ENCODE data around the gene ZFYVE28.

The ZFYVE28 gene

DNA sequence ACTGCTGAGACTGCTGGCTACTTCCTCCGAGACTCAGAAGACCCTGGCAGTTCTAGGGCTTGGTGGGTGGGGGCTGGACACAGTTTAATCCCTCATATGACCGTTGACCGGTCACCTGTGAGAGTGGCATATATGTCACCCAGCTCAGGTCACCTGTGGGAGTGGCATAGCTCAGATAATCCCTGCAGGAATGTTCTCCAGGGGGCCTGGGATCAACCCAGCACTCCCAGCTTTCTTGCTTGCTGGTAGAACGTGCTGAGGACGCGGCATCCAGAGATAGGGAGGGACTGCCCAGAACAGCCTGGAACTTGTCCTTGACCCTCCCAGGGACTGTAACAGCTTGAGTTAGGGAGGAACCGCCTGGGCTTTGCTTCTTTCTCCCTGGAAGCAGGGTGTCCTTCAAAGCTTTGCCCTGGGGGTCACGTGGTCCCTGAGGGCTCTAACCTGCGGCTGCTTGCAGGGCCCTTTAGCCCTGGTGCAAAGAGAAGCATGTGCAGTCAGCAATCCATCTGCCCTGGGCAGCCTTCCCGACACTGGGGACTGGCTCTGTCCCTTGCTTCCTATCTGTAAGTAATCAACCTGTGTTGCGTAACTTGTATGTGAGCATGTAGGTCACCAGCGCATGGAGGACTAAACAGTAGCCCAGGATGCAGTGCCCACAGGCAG is 55.3 kb downstream of the ZFYVE28 start:
- 97% methylated on average over 12 of the region's 12 CpGs for WGBS (ENCODE audit: insufficient coverage)
- Histone ChIP-seq H3K4me1 (ENCODE audit: control extremely low read depth in 1 of 4, control insufficient read depth in 4 of 4, insufficient read depth in 4 of 4, low read length in 3 of 4) (peaks cover 0 to 11% (median 7%) of the 10 kb centered on the region in 4 experiments), H3K27ac (ENCODE audit: insufficient read depth in 1 of 2, low read depth in 1 of 2, low read length in 2 of 2, poor library complexity in 1 of 2, severe bottlenecking in 2 of 2) (no peak overlapping the region), H3K27me3 (replicated peaks in 2 of 5; ENCODE audit: control insufficient read depth in 4 of 5, insufficient read depth in 5 of 5, low read length in 4 of 5) (peaks cover 0 to 8% (median 0%) of the 10 kb centered on the region in 5 experiments), H3K36me3 (ENCODE audit: control insufficient read depth in 4 of 4, insufficient read depth in 4 of 4, low read length in 3 of 4) (no peaks in the 10 kb centered on the region), H3K9me3 (ENCODE audit: control extremely low read depth in 1 of 5, control insufficient read depth in 4 of 5, insufficient read depth in 2 of 5, low read depth in 1 of 5, low read length in 4 of 5) (peaks cover 0 to under 1% (median 0%) of the 10 kb centered on the region in 5 experiments), H3K4me3 (ENCODE audit: control insufficient read depth in 1 of 7, extremely low read depth in 1 of 7, insufficient read depth in 4 of 7, low read depth in 2 of 7, low read length in 6 of 7) (no peak overlapping the region)
- CTCF ChIA-PET = interaction anchor here (1.6 kb wide), 1 partner anchor 9 kb away, joined by 3 read pairs; no protein-coding TSS in a partner anchor
- DNase-seq = no peak
- POLR2A ChIA-PET = no interaction called here

DNA sequence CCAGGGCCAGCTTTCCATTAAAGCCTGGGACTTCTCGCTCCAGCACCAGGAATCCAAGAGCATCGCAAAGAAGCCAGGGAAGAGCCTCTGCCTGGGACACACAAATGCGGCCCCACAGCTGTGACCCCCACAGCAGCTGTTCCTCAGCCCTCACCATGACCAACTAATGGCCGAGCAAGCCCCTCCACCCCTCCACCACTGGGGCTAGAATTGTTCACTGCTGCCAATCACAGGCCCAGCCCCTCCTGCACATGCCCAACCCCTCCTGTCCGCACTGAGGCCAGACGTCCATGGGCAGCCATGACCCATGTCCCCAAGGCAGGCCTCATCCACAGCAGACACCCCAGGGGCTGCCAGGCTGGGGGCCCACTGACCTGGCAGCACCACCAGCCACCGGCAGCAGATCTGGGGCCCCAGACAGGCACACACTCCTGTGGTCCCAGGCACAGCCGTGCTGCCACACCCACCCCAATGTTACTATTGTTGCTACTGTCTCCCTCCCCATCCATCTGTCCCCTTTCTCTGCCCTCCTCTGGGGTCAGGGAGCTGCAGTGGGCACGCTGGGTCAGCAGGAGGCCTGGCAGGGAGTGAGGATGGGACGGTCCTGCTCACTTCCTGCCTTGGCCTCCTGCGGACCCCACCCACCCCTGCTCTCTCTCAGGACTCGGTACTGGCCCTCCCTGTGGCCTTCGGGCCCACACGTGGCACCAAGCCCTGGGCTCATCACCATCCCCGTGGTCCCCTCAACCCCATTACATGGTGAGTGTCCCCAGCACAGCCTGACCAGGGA is 56.0 kb downstream of the ZFYVE28 start:
- Histone ChIP-seq H3K27ac (ENCODE audit: insufficient read depth in 1 of 2, low read depth in 1 of 2, low read length in 2 of 2, poor library complexity in 1 of 2, severe bottlenecking in 2 of 2) (no peak overlapping the region), H3K9me3 (ENCODE audit: control extremely low read depth in 1 of 5, control insufficient read depth in 4 of 5, insufficient read depth in 2 of 5, low read depth in 1 of 5, low read length in 4 of 5) (no peaks in the 10 kb centered on the region), H3K4me1 (ENCODE audit: control extremely low read depth in 1 of 4, control insufficient read depth in 4 of 4, insufficient read depth in 4 of 4, low read length in 3 of 4) (peaks cover 0 to 11% (median 7%) of the 10 kb centered on the region in 4 experiments), H3K27me3 (replicated peaks in 2 of 5; ENCODE audit: control insufficient read depth in 4 of 5, insufficient read depth in 5 of 5, low read length in 4 of 5) (peaks cover 0 to 7% (median 0%) of the 10 kb centered on the region in 5 experiments), H3K36me3 (ENCODE audit: control insufficient read depth in 4 of 4, insufficient read depth in 4 of 4, low read length in 3 of 4) (no peaks in the 10 kb centered on the region), H3K4me3 (ENCODE audit: control insufficient read depth in 1 of 7, extremely low read depth in 1 of 7, insufficient read depth in 4 of 7, low read depth in 2 of 7, low read length in 6 of 7) (no peak overlapping the region)
- DNase-seq = no peak
- whole genome bisulfite sequencing (ENCODE audit: insufficient coverage) = 97% methylated on average over 9 of the region's 15 CpGs
- POLR2A ChIA-PET = no interaction called here
- CTCF ChIA-PET = interaction anchor here (0.5 to 2.3 kb wide), 5 partner anchors 8 to 144 kb away, joined by 3 to 7 read pairs (median 3); no protein-coding TSS in a partner anchor

DNA sequence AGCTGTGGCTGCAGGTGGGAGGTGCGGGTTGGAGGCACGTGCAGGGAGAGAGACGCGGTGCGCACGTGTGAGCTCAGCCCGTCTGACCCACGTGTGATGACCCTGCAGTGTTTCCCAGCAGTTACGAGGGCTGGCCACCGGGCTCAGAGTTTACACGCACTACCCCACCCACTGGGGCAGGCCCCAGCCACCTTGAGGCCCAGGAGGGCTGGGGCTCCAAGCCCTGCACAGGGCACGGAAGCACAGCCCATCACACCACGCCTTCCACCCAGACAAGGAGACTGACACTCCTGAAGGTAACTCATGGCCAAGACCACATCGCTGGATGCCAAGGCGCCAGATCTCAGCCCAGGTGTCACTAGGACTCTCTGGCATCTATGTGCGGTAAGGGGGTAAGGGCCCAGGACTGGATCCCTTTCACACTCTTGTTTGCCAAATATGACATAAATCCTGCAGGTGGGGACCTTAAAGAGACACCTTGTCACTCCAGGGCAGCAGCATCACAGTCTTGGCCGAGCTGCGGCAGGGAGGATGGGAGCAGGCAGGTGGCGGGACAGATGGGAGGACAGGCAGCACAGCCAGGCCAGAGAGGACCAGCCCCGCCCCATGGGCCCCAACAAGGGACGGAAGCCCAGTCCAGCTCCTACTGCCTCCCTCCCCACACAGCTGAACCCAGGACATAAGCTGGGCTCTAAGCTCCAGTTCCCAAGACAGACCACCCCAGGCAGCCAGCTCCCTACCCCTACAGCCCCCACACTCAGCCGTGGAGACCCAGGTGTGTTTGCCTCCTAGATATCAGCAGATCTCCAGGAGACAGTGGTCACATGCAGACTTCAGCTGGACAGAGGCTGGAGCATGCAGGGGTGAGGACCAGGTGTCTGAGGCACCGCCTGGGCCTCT is 56.8 kb downstream of the ZFYVE28 start:
- DNase-seq = no peak
- Histone ChIP-seq H3K4me3 (ENCODE audit: control insufficient read depth in 1 of 7, extremely low read depth in 1 of 7, insufficient read depth in 4 of 7, low read depth in 2 of 7, low read length in 6 of 7) (no peak overlapping the region), H3K27ac (ENCODE audit: insufficient read depth in 1 of 2, low read depth in 1 of 2, low read length in 2 of 2, poor library complexity in 1 of 2, severe bottlenecking in 2 of 2) (no peak overlapping the region), H3K4me1 (ENCODE audit: control extremely low read depth in 1 of 4, control insufficient read depth in 4 of 4, insufficient read depth in 4 of 4, low read length in 3 of 4) (peaks cover 0 to 11% (median 7%) of the 10 kb centered on the region in 4 experiments), H3K27me3 (replicated peaks in 2 of 5; ENCODE audit: control insufficient read depth in 4 of 5, insufficient read depth in 5 of 5, low read length in 4 of 5) (peaks cover 0 to 7% (median 0%) of the 10 kb centered on the region in 5 experiments), H3K9me3 (ENCODE audit: control extremely low read depth in 1 of 5, control insufficient read depth in 4 of 5, insufficient read depth in 2 of 5, low read depth in 1 of 5, low read length in 4 of 5) (no peaks in the 10 kb centered on the region), H3K36me3 (ENCODE audit: control insufficient read depth in 4 of 4, insufficient read depth in 4 of 4, low read length in 3 of 4) (no peaks in the 10 kb centered on the region)
- ChIA-PET POLR2A (no interaction called here), CTCF (interaction anchor here (0.5 to 2.3 kb wide), 7 partner anchors 9 to 143 kb away, joined by 3 to 7 read pairs (median 3); no protein-coding TSS in a partner anchor)
- WGBS (ENCODE audit: insufficient coverage) = 97% methylated on average over 23 of the region's 23 CpGs

DNA sequence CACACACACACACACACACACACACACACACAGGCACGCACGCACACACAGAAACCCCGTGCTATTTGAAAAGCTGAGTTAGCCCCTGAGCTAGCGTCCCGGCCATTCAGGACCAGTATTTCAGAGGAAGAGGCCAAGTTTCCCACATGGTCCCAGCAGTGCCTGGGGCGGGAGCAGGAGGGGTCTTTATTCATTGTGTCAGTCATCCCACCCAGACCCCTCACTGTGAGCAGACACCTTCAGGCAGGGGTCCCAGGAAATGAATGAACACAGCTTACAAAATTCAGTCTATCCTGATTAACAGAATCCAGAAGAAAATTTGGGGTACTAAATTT is 58.1 kb downstream of the ZFYVE28 start:
- Histone ChIP-seq H3K9me3 (ENCODE audit: control extremely low read depth in 1 of 5, control insufficient read depth in 4 of 5, insufficient read depth in 2 of 5, low read depth in 1 of 5, low read length in 4 of 5) (no peaks in the 10 kb centered on the region), H3K36me3 (ENCODE audit: control insufficient read depth in 4 of 4, insufficient read depth in 4 of 4, low read length in 3 of 4) (no peaks in the 10 kb centered on the region), H3K4me1 (ENCODE audit: control extremely low read depth in 1 of 4, control insufficient read depth in 4 of 4, insufficient read depth in 4 of 4, low read length in 3 of 4) (peaks cover 0 to 11% (median 7%) of the 10 kb centered on the region in 4 experiments), H3K27ac (ENCODE audit: insufficient read depth in 1 of 2, low read depth in 1 of 2, low read length in 2 of 2, poor library complexity in 1 of 2, severe bottlenecking in 2 of 2) (no peak overlapping the region), H3K4me3 (ENCODE audit: control insufficient read depth in 1 of 7, extremely low read depth in 1 of 7, insufficient read depth in 4 of 7, low read depth in 2 of 7, low read length in 6 of 7) (no peak overlapping the region), H3K27me3 (replicated peaks in 2 of 5; ENCODE audit: control insufficient read depth in 4 of 5, insufficient read depth in 5 of 5, low read length in 4 of 5) (peaks cover 0 to 4% (median 0%) of the 10 kb centered on the region in 5 experiments)
- ChIA-PET POLR2A (no interaction called here), CTCF (interaction anchor here (0.7 to 2.3 kb wide), 4 partner anchors 13 to 140 kb away, joined by 4 to 7 read pairs (median 4); no protein-coding TSS in a partner anchor)
- no peak for DNase-seq
- 100% methylated on average over 2 of the region's 6 CpGs for WGBS (ENCODE audit: insufficient coverage)

DNA sequence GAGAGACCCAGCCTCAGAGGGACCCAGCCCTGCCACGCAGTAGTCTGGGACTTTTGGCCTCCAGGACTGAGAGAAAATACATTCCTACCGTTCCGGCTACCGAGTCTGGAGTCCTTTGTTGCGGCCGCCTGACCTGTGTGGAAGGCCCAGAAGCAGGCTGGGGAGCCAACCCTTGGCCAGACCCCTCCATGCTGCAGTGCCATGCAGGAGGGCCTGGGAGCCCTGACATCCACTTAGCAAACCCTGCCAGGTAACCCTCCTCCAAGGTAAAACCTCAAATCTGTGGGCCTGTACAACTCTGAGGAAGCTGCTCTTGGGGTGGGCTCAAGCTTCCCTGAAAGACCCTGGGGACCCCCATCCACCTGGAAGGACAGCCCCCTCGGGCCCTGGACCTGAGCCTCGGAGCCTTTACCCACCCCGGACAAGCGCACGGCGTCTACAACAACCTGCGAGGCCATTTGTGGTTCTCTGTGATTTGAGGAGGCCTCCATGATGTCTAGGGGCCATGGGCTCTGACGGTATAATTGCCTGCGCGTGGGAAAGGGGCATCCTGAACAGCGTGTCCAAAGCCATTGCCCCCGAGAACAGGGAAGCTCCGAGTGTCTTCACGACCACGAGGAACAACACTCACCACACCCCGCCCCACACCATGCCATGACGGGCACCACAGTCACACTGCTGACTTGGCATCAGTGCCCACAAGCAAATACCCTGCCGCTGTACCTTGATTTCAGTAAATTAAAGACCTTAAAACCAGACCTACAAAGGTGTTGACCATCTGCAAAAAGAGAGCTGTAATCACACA is 58.7 kb downstream of the ZFYVE28 start:
- H3K36me3 ChIP-seq (ENCODE audit: control insufficient read depth in 4 of 4, insufficient read depth in 4 of 4, low read length in 3 of 4) = no peaks in the 10 kb centered on the region
- H3K27ac ChIP-seq (ENCODE audit: insufficient read depth in 1 of 2, low read depth in 1 of 2, low read length in 2 of 2, poor library complexity in 1 of 2, severe bottlenecking in 2 of 2) = no peak overlapping the region
- POLR2A ChIA-PET = no interaction called here
- H3K27me3 ChIP-seq (replicated peaks in 2 of 5; ENCODE audit: control insufficient read depth in 4 of 5, insufficient read depth in 5 of 5, low read length in 4 of 5) = peaks cover 0 to 4% (median 0%) of the 10 kb centered on the region in 5 experiments
- CTCF ChIA-PET = interaction anchor here (0.7 to 1.6 kb wide), 2 partner anchors 80 to 140 kb away, joined by 4 read pairs; no protein-coding TSS in a partner anchor
- no peaks in the 10 kb centered on the region for H3K9me3 ChIP-seq (ENCODE audit: control extremely low read depth in 1 of 5, control insufficient read depth in 4 of 5, insufficient read depth in 2 of 5, low read depth in 1 of 5, low read length in 4 of 5)
- peaks cover 0 to 7% (median 6%) of the 10 kb centered on the region in 4 experiments for H3K4me1 ChIP-seq (ENCODE audit: control extremely low read depth in 1 of 4, control insufficient read depth in 4 of 4, insufficient read depth in 4 of 4, low read length in 3 of 4)
- 95% methylated on average over 17 of the region's 24 CpGs for WGBS (ENCODE audit: insufficient coverage)
- no peak for DNase-seq
- no peak overlapping the region for H3K4me3 ChIP-seq (ENCODE audit: control insufficient read depth in 1 of 7, extremely low read depth in 1 of 7, insufficient read depth in 4 of 7, low read depth in 2 of 7, low read length in 6 of 7)
